Vagina (tissue), 2 donors: Measurements from ENCODE around the gene RAB21.

Experiments
- CTCF ChIP-seq, 3 experiments: fragments of 450-650 bp in 2 of 3; fragments of 200-600 bp in 1 of 3; sonication (generic) in 1 of 3; IDR thresholded peaks; one replicate each; pipeline ENCODE4 v1.5.1; 2017 to 2019; ENCODE audit warnings: antibody characterized with exemption in 3 of 3, mild to moderate bottlenecking in 2 of 3, moderate library complexity in 2 of 3
- POLR2A ChIP-seq, 2 donors: fragments of 450-650 bp; IDR thresholded peaks; one replicate each; pipeline ENCODE4 v1.6.1; 2017; ENCODE audit warnings: antibody characterized with exemption in 2 of 2, mild to moderate bottlenecking in 2 of 2, moderate library complexity in 2 of 2

- TF ChIP-seq POLR2A (IDR thresholded peaks at IDR 0.05): no peak
- TF ChIP-seq CTCF (IDR thresholded peaks at IDR 0.05): no peak
These were observed 10.0 kb upstream of the RAB21 start for GRCh38 chr12:71744522-71745300.
